Measurements from ENCODE around the gene SRCAP.

- TF ChIP-seq CTCF (IDR thresholded peaks at IDR 0.05) (peak; percentile 60 to 96 (median 76)), POLR2A (IDR thresholded peaks at IDR 0.05) (peak in 3 of 4 donors; percentile 65 to 89 (median 87))
These were observed 40.9 kb upstream of the SRCAP start, which contains the start of gene FBRS for GRCh38 chr16:30657866-30658730.
